NB4 (cell line): ENCODE data around the gene KCMF1.

Experiments used
- DNase-seq: peaks from one replicate; pipeline ENCODE4 v3.0.0; 2010; ENCODE audit warnings: low read depth
- H3K4me3 ChIP-seq: one replicate; pipeline ENCODE4 v1.5.1; 2011; ENCODE audit warnings: mild to moderate bottlenecking, low read depth, low read length, moderate library complexity
- CTCF ChIP-seq: IDR thresholded peaks from one replicate; pipeline ENCODE4 v1.5.1; 2012; ENCODE audit warnings: low read depth, low read length
- MAX ChIP-seq: IDR thresholded peaks from 2 replicates; pipeline ENCODE4 v1.6.1; 2011; ENCODE audit warnings: low read depth, low read length
- MYC ChIP-seq: IDR thresholded peaks from 2 replicates; pipeline ENCODE4 v1.6.1; 2011; ENCODE audit warnings: low read depth, low read length
- POLR2A ChIP-seq: IDR thresholded peaks from 2 replicates; pipeline ENCODE4 v1.6.1; 2011; ENCODE audit warnings: mild to moderate bottlenecking; ENCODE audit not compliant: insufficient read length; ENCODE audit errors: extremely low read depth

KCMF1 gene

GRCh38 chr2:84970868-84971509, at the start of gene KCMF1:
TSS of gene KCMF1 (plus strand) at chr2:84971161. CDS start at chr2:84971452, 291 bp downstream.
- DNase-seq = peak; percentile 86
- TF ChIP-seq POLR2A (peak; percentile 42), CTCF (no peak), MYC (no peak), MAX (no peak)
- H3K4me3 ChIP-seq = peak within 1 kb of the TSS; percentile 76

GRCh38 chr2:84923009-84923408, 48.0 kb upstream of the KCMF1 start:
- H3K4me3 ChIP-seq = no peak overlapping the region
- TF ChIP-seq POLR2A = no peak
- TF ChIP-seq CTCF = no peak
- no peak for TF ChIP-seq MAX
- TF ChIP-seq MYC = no peak
- no peak for DNase-seq

GRCh38 chr2:84924173-84925106, 46.5 kb upstream of the KCMF1 start:
- H3K4me3 ChIP-seq = no peak overlapping the region
- peak; percentile 57 for DNase-seq
- TF ChIP-seq MYC (no peak), POLR2A (no peak), MAX (no peak), CTCF (no peak)

GRCh38 chr2:84925336-84925723, 45.6 kb upstream of the KCMF1 start:
- TF ChIP-seq MAX = no peak
- no peak overlapping the region for H3K4me3 ChIP-seq
- no peak for DNase-seq

- H3K4me3 ChIP-seq = no peak overlapping the region
- peak; percentile 99 for DNase-seq
- TF ChIP-seq POLR2A = no peak
- peak; percentile 98 for TF ChIP-seq CTCF
- peak; percentile 85 for TF ChIP-seq MAX
- peak; percentile 88 for TF ChIP-seq MYC
These were observed 45.1 kb upstream of the KCMF1 start for GRCh38 chr2:84925724-84926376.

GRCh38 chr2:84927275-84927627, 43.7 kb upstream of the KCMF1 start:
- H3K4me3 ChIP-seq = no peak overlapping the region
- no peak for TF ChIP-seq MAX
- TF ChIP-seq MYC = no peak
- DNase-seq = no peak
